Measurements from ENCODE around the gene FBXL2.

GRCh38 chr3:33395900-33396299 lies 118.7 kb downstream of the FBXL2 start:
- TF ChIP-seq CTCF (IDR thresholded peaks at IDR 0.05 in 4 of 5, conservative IDR thresholded peaks at IDR 0.05 in 1 of 5) (no peak), POLR2A (IDR thresholded peaks at IDR 0.05) (no peak)
